ENCODE results near the gene MKKS. TPM values are rescaled to one million over a fixed set of nuclear protein-coding genes. Genes with fewer than 3 reads are reported as not detected.

MKKS gene
- total RNA-seq, 4 donors from 2014 or later = 0.80 to 22.5 (median 17.6) TPM

DNA sequence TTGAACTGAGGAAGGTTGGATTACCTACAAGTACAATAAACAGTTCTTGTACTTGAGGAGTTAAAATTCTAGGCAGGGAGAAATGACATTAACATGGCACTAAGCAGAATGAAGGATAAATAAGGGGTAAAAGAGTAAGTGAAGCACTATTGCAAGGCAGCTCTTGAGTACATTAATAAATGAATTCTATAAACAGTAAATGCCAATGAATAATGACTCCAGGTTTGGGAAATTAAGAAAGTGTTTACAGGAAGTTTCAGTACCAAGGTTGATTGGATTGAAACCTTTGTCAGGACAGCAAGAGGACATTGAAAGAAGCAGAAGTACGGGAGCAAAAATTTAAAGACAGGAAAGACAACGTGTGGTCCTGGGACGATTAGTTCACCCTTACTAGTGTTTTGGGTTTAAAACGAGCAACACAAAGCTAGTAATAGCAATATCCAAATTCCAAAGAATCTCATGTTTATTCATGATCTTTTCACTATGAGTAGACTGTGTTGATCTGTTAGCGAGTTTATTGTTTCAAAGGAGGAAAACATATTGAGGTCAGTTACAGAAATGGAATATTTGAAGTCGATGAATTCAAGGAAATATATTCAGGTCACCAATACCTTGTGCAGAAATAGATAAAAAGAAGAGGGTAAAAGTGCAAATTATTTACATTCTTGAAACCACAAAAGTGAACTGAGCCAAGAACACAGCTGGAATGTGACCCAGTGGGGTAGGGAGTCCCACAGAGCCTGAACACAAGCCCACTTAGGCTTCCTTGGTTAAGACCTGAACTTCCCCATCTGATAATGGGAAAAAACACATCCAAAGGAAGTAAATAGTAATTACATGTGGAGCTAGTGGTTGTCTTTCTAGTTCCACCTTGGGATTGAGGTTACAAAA lies 80.8 kb downstream of the MKKS start:
- in situ Hi-C loops (cut with MboI; ENCODE audit: low pct_ligation_motif_present in 1 of 4, low pct_unique_long_range_greater_than_20kb in 1 of 4, low sequenced_read_pairs in 3 of 4) (no loop called here), intact Hi-C loops (cut with DNase I; ENCODE audit: low total_unique reads) (no loop called here)
- no peak overlapping the region for H3K27ac ChIP-seq
- no peak overlapping the region for H3K4me3 ChIP-seq
- no peak for TF ChIP-seq POLR2AphosphoS5 (IDR thresholded peaks at IDR 0.05)
- TF ChIP-seq, protein P1, sequence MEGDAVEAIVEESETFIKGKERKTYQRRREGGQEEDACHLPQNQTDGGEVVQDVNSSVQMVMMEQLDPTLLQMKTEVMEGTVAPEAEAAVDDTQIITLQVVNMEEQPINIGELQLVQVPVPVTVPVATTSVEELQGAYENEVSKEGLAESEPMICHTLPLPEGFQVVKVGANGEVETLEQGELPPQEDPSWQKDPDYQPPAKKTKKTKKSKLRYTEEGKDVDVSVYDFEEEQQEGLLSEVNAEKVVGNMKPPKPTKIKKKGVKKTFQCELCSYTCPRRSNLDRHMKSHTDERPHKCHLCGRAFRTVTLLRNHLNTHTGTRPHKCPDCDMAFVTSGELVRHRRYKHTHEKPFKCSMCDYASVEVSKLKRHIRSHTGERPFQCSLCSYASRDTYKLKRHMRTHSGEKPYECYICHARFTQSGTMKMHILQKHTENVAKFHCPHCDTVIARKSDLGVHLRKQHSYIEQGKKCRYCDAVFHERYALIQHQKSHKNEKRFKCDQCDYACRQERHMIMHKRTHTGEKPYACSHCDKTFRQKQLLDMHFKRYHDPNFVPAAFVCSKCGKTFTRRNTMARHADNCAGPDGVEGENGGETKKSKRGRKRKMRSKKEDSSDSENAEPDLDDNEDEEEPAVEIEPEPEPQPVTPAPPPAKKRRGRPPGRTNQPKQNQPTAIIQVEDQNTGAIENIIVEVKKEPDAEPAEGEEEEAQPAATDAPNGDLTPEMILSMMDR (IDR thresholded peaks at IDR 0.05) = no peak
- TF ChIP-seq POLR2A (IDR thresholded peaks at IDR 0.05) = no peak
- H3K4me1 ChIP-seq = no peaks in the 10 kb centered on the region
- H3K9me3 ChIP-seq = no peaks in the 10 kb centered on the region
- 41 to 42% methylated on average over 6 of the region's 6 CpGs for WGBS, 2 donors (ENCODE audit: low coverage in 1 of 2)
- no peaks in the 10 kb centered on the region for H3K36me3 ChIP-seq
- DNase-seq = no peak
- no peaks in the 10 kb centered on the region for H3K27me3 ChIP-seq

Other genes with a start within 250 kb of the MKKS start
- gene SNAP25, start 215.4 kb downstream of the MKKS start, total RNA-seq = 1 to 10 TPM in 3 of 4 donors, not detected in 1; 1.4 to 4.2 (median 2.4) TPM
- gene SLX4IP, start 1.1 kb upstream of the MKKS start, total RNA-seq = 1 to 10 TPM; 5.4 to 8.4 (median 7.5) TPM
- 100 to 1,000 TPM in 3 of 4 donors, 10 to 100 TPM in 1; 75.0 to 117 (median 109) TPM for gene JAG1, start 239.8 kb upstream of the MKKS start, total RNA-seq